Measurements from ENCODE around the gene INPP4A. TPM values are rescaled to one million over a fixed set of nuclear protein-coding genes. Genes with fewer than 3 reads are reported as not detected.

The INPP4A gene
- total and polyA plus RNA-seq, 2 of the 13 experiments (the other 11 are each of a cell fraction or from before 2014, with no cell fraction given) = 10.1 to 10.9 TPM

DNA sequence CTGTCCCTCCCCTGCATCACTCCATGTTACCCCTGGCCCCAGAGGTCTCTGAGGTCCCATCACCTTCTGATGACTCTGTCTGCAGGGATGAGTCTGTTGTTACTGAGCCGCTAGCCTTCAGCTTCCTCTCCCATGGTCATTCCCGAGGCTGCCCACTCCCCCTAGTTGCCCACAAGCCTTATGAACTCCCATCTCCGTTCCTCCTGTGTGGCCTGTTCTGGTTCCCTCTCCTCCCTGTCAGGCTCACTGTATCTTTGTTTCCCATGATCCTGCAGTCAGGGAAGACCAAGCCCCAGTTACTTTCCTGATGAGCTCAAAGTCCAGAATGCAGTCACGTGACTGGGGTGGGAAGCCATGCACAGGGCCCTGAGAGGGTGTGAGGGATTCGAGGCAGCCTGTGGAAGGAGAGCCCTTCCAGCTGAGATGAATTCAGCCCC is 39.5 kb downstream of the INPP4A start (continued):
- TF ChIP-seq ZMYM4 (CRISPR knock-in tag; IDR thresholded peaks at IDR 0.05) (peak; percentile 85), ZNF12 (CRISPR knock-in tag; IDR thresholded peaks at IDR 0.05) (0 out of 2 replicates have a peak, but pooled peaks have one; percentile 28), FOXA3 (CRISPR knock-in tag; IDR thresholded peaks at IDR 0.05) (0 out of 2 replicates have a peak, but pooled peaks have one; percentile 16), ZNF629 (CRISPR knock-in tag; conservative IDR thresholded peaks at IDR 0.05) (0 out of 2 replicates have a peak, but pooled peaks have one; percentile 15), ZNF501 (CRISPR knock-in tag; IDR thresholded peaks at IDR 0.05) (no peak), ZFP1 (CRISPR knock-in tag; IDR thresholded peaks at IDR 0.05) (no peak), SOX13 (IDR thresholded peaks at IDR 0.05) (no peak), SOX13 (CRISPR knock-in tag; conservative IDR thresholded peaks at IDR 0.05 in 1 of 2, IDR thresholded peaks at IDR 0.05 in 1 of 2) (peak in 1 of 2 experiments; percentile 26; a peak in 1 of 4 replicates), NCOR1 (IDR thresholded peaks at IDR 0.05; ENCODE audit: borderline replicate concordance, low read length) (0 out of 2 replicates have a peak, but pooled peaks have one; percentile 55), ZBTB7A (CRISPR knock-in tag; IDR thresholded peaks at IDR 0.05) (peak; percentile 60; the same call in 1 of the 2 replicates), ZFP62 (CRISPR knock-in tag; IDR thresholded peaks at IDR 0.05) (no peak)
- TF ChIP-seq, protein P1, sequence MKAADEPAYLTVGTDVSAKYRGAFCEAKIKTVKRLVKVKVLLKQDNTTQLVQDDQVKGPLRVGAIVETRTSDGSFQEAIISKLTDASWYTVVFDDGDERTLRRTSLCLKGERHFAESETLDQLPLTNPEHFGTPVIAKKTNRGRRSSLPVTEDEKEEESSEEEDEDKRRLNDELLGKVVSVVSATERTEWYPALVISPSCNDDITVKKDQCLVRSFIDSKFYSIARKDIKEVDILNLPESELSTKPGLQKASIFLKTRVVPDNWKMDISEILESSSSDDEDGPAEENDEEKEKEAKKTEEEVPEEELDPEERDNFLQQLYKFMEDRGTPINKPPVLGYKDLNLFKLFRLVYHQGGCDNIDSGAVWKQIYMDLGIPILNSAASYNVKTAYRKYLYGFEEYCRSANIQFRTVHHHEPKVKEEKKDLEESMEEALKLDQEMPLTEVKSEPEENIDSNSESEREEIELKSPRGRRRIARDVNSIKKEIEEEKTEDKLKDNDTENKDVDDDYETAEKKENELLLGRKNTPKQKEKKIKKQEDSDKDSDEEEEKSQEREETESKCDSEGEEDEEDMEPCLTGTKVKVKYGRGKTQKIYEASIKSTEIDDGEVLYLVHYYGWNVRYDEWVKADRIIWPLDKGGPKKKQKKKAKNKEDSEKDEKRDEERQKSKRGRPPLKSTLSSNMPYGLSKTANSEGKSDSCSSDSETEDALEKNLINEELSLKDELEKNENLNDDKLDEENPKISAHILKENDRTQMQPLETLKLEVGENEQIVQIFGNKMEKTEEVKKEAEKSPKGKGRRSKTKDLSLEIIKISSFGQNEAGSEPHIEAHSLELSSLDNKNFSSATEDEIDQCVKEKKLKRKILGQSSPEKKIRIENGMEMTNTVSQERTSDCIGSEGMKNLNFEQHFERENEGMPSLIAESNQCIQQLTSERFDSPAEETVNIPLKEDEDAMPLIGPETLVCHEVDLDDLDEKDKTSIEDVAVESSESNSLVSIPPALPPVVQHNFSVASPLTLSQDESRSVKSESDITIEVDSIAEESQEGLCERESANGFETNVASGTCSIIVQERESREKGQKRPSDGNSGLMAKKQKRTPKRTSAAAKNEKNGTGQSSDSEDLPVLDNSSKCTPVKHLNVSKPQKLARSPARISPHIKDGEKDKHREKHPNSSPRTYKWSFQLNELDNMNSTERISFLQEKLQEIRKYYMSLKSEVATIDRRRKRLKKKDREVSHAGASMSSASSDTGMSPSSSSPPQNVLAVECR (CRISPR knock-in tag; IDR thresholded peaks at IDR 0.05; ENCODE audit: borderline replicate concordance) = peak; percentile 44; the same call in 1 of the 2 replicates
- TF ChIP-seq, protein P2, sequence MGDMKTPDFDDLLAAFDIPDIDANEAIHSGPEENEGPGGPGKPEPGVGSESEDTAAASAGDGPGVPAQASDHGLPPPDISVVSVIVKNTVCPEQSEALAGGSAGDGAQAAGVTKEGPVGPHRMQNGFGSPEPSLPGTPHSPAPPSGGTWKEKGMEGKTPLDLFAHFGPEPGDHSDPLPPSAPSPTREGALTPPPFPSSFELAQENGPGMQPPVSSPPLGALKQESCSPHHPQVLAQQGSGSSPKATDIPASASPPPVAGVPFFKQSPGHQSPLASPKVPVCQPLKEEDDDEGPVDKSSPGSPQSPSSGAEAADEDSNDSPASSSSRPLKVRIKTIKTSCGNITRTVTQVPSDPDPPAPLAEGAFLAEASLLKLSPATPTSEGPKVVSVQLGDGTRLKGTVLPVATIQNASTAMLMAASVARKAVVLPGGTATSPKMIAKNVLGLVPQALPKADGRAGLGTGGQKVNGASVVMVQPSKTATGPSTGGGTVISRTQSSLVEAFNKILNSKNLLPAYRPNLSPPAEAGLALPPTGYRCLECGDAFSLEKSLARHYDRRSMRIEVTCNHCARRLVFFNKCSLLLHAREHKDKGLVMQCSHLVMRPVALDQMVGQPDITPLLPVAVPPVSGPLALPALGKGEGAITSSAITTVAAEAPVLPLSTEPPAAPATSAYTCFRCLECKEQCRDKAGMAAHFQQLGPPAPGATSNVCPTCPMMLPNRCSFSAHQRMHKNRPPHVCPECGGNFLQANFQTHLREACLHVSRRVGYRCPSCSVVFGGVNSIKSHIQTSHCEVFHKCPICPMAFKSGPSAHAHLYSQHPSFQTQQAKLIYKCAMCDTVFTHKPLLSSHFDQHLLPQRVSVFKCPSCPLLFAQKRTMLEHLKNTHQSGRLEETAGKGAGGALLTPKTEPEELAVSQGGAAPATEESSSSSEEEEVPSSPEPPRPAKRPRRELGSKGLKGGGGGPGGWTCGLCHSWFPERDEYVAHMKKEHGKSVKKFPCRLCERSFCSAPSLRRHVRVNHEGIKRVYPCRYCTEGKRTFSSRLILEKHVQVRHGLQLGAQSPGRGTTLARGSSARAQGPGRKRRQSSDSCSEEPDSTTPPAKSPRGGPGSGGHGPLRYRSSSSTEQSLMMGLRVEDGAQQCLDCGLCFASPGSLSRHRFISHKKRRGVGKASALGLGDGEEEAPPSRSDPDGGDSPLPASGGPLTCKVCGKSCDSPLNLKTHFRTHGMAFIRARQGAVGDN (CRISPR knock-in tag; IDR thresholded peaks at IDR 0.05) = peak; percentile 60; the same call in 1 of the 2 replicates
- TF ChIP-seq, protein P3, sequence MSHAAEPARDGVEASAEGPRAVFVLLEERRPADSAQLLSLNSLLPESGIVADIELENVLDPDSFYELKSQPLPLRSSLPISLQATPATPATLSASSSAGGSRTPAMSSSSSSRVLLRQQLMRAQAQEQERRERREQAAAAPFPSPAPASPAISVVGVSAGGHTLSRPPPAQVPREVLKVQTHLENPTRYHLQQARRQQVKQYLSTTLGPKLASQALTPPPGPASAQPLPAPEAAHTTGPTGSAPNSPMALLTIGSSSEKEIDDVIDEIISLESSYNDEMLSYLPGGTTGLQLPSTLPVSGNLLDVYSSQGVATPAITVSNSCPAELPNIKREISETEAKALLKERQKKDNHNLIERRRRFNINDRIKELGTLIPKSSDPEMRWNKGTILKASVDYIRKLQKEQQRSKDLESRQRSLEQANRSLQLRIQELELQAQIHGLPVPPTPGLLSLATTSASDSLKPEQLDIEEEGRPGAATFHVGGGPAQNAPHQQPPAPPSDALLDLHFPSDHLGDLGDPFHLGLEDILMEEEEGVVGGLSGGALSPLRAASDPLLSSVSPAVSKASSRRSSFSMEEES (CRISPR knock-in tag; IDR thresholded peaks at IDR 0.05) = peak; percentile 86
- TF ChIP-seq, protein P4, sequence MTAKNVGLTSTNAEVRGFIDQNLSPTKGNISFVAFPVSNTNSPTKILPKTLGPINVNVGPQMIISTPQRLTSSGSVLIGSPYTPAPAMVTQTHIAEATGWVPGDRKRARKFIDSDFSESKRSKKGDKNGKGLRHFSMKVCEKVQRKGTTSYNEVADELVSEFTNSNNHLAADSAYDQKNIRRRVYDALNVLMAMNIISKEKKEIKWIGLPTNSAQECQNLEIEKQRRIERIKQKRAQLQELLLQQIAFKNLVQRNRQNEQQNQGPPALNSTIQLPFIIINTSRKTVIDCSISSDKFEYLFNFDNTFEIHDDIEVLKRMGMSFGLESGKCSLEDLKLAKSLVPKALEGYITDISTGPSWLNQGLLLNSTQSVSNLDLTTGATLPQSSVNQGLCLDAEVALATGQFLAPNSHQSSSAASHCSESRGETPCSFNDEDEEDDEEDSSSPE (CRISPR knock-in tag; IDR thresholded peaks at IDR 0.05) = peak; percentile 63; the same call in 1 of the 2 replicates
- TF ChIP-seq, protein P5, sequence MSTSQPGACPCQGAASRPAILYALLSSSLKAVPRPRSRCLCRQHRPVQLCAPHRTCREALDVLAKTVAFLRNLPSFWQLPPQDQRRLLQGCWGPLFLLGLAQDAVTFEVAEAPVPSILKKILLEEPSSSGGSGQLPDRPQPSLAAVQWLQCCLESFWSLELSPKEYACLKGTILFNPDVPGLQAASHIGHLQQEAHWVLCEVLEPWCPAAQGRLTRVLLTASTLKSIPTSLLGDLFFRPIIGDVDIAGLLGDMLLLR (CRISPR knock-in tag; IDR thresholded peaks at IDR 0.05) = 0 out of 2 replicates have a peak, but pooled peaks have one; percentile 42
- TF ChIP-seq, protein P6, sequence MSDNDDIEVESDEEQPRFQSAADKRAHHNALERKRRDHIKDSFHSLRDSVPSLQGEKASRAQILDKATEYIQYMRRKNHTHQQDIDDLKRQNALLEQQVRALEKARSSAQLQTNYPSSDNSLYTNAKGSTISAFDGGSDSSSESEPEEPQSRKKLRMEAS (IDR thresholded peaks at IDR 0.05) = peak; percentile 98
